GM18858 (cell line): ENCODE results near the gene C1QC.
"Not testable (repeated sequence)": the region's sequence is repeated elsewhere in the genome, so short reads cannot be mapped to it uniquely, and the experiment has no call there.

ENCODE experiments used
- ATAC-seq: cut with Tn5 transposase; IDR thresholded peaks from one replicate; pipeline ENCODE4 v1.9.1; 2021; ENCODE audit not compliant: unreplicated experiment

Gene C1QC

GRCh38 chr1:22646384-22646783 is 3.0 kb downstream of the C1QC start:
- ATAC-seq: no peak

GRCh38 chr1:22650089-22650693 is 6.8 kb downstream of the C1QC start:
- ATAC-seq: no peak

- no peak for ATAC-seq
These were observed 8.8 kb downstream of the C1QC start for GRCh38 chr1:22651941-22652856.

GRCh38 chr1:22652881-22653316 is 9.5 kb downstream of the C1QC start, which contains the start of gene C1QB:
TSS of gene C1QB (plus strand) at chr1:22653236. CDS start at chr1:22659463, 6,227 bp downstream.
- no peak for ATAC-seq

- no peak for ATAC-seq
These were observed 11.3 kb downstream of the C1QC start for GRCh38 chr1:22654692-22655091.

- ATAC-seq: no peak
These were observed 15.1 kb downstream of the C1QC start for GRCh38 chr1:22658385-22659163.

- ATAC-seq: no peak
These were observed 17.3 kb downstream of the C1QC start for GRCh38 chr1:22660716-22661241.

- ATAC-seq: no peak
These were observed 18.4 kb downstream of the C1QC start for GRCh38 chr1:22661880-22662279.

- ATAC-seq: no peak
These were observed 18.9 kb downstream of the C1QC start for GRCh38 chr1:22662318-22662717.

- no peak for ATAC-seq
These were observed 19.6 kb downstream of the C1QC start for GRCh38 chr1:22662986-22663408.

GRCh38 chr1:22665752-22666151 is 22.3 kb downstream of the C1QC start:
- ATAC-seq: no peak

GRCh38 chr1:22666412-22666811 is 23.0 kb downstream of the C1QC start:
- ATAC-seq: no peak

- ATAC-seq: not testable (repeated sequence)
These were observed 25.4 kb downstream of the C1QC start for GRCh38 chr1:22668840-22669239.

GRCh38 chr1:22670352-22670975 is 27.0 kb downstream of the C1QC start:
- ATAC-seq: no peak

- ATAC-seq: no peak
These were observed 28.6 kb downstream of the C1QC start for GRCh38 chr1:22671999-22672398.

- ATAC-seq: no peak
These were observed 30.3 kb downstream of the C1QC start for GRCh38 chr1:22673486-22674409.

GRCh38 chr1:22674410-22674749 is 30.9 kb downstream of the C1QC start:
- no peak for ATAC-seq

GRCh38 chr1:22676151-22676550 is 32.7 kb downstream of the C1QC start:
- ATAC-seq: not testable (repeated sequence)

GRCh38 chr1:22676916-22677583 is 33.6 kb downstream of the C1QC start:
- no peak for ATAC-seq
